ENCODE results near the gene MIGA1.
"Not testable (repeated sequence)": the region's sequence is repeated elsewhere in the genome, so short reads cannot be mapped to it uniquely, and the experiment has no call there.

DNA sequence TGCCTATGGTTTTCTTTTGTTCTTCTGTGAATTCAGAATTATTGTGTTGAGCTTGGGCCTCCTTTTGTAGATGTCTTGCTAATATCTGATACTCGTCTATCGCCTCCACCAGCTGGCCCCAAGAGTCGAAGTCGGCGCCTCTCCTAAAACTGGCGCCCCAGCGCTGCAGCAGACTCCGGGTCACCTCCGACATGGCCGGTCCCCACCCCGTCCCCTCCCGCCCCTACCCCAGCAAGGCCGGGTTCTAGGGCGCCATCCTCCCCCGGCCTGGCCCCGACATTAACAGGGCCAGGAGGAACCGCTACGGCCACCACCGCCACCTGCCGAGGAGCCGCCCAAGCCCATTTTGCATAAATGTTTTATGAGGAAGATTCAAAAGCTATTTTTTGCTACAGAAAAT is 32.1 kb downstream of the MIGA1 start:
- TF ChIP-seq, protein P1, sequence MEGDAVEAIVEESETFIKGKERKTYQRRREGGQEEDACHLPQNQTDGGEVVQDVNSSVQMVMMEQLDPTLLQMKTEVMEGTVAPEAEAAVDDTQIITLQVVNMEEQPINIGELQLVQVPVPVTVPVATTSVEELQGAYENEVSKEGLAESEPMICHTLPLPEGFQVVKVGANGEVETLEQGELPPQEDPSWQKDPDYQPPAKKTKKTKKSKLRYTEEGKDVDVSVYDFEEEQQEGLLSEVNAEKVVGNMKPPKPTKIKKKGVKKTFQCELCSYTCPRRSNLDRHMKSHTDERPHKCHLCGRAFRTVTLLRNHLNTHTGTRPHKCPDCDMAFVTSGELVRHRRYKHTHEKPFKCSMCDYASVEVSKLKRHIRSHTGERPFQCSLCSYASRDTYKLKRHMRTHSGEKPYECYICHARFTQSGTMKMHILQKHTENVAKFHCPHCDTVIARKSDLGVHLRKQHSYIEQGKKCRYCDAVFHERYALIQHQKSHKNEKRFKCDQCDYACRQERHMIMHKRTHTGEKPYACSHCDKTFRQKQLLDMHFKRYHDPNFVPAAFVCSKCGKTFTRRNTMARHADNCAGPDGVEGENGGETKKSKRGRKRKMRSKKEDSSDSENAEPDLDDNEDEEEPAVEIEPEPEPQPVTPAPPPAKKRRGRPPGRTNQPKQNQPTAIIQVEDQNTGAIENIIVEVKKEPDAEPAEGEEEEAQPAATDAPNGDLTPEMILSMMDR (IDR thresholded peaks at IDR 0.05), result not testable (repeated sequence)
- TF ChIP-seq POLR2A (IDR thresholded peaks at IDR 0.05), result not testable (repeated sequence)

Data from esophagus squamous epithelium (tissue), 4 donors.